GM19328 (cell line): Measurements from ENCODE around the gene PRR5.
"Not testable (repeated sequence)": the region's sequence is repeated elsewhere in the genome, so short reads cannot be mapped to it uniquely, and the experiment has no call there.

Experiments used
- ATAC-seq: cut with Tn5 transposase; IDR thresholded peaks from one replicate; pipeline ENCODE4 v1.9.1; 2021; ENCODE audit warnings: mild to moderate bottlenecking, moderate library complexity; ENCODE audit not compliant: unreplicated experiment

The PRR5 gene

DNA sequence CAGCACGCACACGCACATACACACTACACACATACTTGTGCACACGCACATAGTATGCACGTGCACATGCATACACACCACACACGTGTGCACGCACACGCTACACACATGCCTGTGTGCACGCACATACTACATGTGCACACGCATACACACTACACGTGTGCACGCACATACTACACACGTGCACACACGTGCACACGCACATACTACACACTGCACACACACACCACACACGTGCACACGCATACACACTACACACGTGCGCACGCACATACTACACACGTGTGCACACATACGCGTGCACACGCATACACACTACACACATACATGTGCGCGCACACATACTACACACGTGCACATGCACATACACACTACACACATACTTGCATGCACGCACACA is 30.7 kb downstream of the PRR5 start:
- ATAC-seq = no peak

DNA sequence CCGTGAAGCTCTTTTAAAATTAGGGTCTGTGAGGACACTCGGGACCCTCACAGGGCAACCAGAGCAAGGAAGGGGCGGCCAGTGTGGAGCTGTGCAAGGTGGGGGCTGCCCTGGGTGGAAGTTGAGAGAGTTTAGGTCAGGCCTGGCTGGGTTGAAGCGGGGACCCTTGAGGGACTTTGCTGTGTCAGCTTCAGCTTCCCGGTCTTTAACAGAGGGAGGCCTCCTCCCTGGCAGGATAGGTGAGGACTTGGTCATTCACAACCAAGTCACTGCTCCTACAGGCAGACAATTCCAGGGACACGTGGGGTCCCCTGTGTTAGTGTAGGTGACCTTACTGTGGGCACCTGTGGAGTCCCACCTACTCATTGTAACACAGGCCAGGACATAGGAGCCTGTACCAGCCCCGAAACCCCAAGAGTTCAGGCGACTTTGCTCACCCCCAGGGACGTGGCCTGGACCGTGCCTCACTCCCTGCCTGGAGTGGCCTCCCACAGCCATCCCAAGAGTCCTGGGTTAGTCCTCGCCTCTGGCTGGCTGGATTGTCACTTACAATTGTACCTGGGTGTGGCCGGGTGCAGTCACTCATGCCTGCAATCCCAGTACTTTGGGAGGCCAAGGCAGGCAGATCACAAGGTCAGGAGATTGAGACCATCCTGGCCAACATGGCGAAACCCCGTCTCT is 31.6 kb downstream of the PRR5 start:
- ATAC-seq = no peak

DNA sequence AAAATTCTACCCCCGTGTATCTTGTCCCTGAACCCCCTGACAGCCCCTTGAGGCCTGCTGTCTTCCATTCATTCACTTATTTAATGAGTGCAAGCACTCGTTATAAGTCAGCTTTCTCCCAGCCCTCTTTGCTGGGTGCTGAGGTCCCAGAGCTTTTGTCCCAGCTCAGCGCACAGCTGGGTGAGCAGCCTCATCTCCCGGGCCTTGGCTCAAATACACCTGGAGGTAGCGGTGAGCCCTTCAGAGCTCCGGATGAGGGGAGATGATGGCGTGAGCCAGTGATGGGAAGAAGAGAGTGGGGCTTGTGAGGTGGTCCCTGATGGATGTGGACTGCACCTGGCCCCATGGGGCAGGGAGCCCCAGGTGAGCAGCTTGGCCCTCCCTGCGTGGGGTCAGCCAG is 32.3 kb downstream of the PRR5 start:
- no peak for ATAC-seq

DNA sequence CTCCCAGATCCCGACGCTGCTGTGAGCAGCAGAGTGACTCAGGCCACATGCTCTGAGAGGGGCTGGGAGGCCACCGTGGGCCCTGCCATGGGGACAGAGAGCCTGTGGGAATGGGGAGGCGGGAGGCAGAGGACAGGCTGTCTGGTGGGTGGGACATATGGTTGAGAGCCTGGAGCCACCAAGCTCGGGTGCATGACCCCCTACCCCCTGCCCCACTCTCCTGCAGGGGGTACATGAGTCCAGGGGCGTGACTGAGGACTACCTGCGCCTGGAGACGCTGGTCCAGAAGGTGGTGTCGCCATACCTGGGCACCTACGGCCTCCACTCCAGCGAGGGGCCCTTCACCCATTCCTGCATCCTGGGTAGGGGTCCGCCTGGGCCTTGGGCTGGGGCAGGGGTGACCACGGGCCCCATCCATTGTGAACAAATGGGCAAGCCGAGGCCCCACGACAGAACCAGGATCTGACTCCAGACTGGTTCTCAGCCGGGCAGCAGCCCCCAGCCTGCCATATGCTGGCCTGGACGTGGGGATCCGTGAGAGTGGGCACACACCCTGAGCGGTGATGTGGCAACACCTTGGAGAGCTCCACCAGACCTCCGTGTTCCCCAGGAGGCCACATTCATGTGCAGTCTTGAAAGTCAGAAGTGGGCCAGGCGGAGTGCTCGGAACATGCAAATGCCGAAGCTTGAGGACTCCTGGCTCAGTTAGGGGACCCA is 33.0 kb downstream of the PRR5 start:
- ATAC-seq = no peak

DNA sequence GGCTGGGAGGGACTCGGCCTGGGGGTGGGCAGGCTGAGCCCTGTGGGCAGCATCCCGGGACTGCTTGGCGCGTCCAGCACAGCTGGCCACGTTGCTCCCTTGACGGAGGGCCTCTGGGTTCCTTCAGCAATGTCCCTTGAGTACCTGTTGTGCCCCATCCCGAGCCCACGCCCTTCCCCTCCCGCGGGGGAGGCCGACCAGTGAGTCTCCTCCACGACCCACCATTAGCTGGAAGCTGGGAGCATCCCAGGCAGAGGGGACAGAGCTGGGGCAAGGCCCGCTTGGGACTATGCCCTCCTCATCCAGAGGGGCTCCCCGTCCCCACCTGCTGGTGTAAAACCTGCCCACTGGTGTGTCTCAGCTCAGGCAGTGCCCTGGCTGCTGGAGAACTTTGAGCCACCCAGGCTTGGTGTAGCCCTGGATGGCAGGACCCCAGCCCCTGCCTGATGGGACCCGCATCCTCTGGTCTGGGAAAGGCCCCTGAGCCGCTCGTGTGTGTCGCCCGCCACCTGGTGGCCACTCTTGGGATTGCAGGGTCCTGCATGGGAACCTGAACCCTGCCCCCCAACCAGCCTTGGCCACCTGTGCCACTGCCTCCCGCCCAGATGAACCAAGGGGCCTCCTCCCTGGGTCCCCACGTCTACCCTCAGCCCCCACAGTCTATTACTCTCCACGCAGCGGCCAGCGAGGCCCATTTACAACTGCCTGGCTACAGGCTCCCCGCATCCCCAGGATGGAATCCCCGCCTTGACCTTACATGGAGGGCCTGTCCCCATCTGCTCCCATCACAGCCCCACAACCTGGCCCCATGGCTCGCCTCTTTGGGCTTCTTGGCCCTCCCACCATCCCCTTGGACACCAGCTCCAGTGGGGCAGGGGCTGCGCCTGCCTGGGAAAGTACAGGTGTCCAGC is 33.8 kb downstream of the PRR5 start:
- ATAC-seq = no peak

DNA sequence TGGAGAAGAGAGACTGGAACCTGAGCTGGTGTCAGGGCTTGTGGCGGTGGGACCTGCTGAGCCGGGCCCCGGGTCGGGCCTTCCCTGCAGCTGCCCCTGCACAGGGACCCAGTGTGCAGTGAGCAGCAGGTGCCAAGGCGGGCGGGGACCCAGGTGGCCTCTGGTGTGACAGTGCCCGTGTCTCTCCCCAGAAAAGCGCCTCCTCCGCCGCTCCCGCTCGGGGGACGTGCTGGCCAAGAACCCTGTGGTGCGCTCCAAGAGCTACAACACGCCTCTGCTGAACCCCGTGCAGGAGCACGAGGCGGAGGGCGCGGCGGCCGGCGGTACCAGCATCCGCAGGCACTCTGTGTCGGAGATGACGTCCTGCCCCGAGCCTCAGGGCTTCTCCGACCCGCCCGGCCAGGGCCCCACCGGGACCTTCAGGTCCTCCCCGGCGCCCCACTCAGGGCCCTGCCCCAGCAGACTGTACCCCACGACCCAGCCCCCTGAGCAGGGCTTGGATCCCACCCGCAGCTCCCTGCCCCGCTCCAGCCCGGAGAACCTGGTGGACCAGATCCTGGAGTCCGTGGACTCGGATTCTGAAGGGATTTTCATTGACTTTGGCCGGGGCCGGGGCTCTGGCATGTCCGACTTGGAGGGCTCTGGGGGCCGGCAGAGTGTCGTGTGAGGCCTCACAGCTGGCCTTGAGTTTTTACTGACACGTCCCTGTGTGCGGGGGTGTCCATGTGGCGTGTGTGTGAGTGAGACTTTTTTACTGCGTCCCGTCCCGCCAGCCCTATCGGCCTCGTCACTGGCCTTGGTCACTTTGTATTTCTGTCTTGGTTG is 34.8 kb downstream of the PRR5 start:
- no peak for ATAC-seq

DNA sequence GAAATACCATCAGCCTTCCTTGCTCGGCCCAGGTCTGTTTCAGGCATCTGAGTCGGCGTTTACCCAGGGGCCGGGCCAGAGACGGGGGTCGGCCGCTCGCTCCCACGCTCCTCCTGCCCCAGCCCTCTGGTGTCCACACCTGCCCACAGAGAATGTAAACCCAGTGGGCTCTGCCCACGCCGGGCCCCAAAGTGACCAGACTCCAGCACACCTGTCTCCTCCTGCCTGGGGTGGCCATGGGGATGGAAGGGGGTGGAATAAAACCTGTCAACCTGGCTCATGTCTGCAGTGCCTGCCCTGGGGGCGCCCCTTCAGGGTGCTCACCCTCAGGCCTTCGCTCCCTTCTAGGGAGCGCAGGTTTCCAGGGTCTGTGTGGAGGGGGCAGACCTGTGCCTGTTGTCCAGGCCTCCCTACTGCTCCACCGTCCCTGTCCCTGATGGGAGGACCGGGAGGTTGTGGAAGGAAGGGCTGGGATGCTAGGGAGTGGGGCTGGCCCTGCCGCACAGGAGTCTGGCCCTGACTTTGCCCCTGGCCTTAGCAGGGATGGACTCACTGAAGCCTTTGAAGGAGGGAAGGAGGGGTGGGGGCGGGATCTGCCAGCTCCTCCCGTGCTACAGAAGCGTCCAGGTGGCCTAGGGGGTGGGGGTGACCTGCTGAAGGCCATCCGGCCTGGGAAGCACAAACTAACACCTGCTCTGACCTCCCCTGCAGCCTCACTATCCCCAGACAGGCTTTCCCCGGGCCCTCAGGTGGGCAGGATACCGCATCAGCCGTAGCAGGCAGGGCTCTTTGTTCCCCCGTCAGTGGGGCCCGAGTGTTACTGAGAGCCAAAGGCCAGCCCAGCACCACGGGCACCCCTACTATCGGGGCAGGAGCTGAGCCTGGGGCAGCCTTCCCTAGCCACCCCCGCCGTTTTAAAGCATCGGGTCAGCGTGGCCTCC is 35.7 kb downstream of the PRR5 start:
- ATAC-seq = no peak

DNA sequence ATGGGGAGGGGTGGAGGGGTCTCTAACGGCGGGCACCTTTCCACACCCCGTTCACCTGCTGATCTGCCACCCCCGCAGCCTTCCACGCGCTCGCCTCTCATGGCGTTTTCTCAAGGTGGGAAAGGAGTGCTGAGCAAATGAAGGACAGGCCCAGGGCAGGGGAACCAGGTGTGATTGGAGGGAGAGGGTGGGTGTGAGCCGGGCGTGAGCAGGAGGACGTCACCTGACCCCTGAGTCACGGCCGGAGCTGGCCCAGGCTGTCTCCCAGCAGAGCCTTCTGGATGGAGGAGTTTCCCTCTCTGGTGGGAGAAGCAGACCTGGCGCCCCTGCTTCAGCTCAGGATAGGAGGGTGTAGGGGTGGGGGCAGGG is 36.3 kb downstream of the PRR5 start:
- no peak for ATAC-seq

DNA sequence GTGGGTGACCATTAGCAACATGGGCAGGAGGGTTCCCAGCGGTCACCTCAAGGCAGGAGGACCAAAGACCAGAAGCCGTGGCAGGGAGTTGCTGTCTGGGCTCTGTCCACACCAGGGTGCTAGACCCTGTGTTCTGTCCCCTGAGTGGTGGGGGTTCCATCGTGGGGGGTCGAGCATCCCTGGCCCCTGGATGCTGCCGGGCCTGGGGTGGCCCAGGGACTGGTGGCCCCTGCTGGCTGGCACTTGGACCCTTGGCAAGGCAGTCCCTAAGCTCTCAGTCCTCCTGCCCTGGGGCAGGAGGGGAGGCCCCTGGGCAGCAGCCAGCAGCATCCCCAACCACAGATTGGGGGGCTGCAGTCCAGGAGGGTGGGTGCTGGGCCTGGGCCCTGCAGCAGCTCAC is 37.0 kb downstream of the PRR5 start:
- no peak for ATAC-seq

DNA sequence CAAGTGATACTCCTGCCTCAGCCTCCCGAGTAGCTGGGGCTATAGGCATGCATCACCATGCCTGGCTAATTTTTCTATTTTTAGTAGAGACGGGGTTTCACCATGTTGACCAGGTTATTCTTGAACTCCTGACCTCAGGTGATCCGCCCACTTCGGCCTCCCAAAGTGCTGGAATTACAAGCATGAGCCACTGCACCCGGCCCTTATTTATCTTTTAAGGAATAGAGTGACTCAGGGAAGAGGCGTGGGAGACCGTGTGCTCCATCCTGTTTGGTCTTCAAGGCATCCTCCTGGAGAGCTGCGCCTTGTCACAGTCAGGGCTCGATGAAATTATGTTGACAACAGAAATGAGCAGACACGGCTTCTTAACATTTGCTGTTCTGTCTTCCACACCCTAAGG is 37.7 kb downstream of the PRR5 start:
- not testable (repeated sequence) for ATAC-seq

DNA sequence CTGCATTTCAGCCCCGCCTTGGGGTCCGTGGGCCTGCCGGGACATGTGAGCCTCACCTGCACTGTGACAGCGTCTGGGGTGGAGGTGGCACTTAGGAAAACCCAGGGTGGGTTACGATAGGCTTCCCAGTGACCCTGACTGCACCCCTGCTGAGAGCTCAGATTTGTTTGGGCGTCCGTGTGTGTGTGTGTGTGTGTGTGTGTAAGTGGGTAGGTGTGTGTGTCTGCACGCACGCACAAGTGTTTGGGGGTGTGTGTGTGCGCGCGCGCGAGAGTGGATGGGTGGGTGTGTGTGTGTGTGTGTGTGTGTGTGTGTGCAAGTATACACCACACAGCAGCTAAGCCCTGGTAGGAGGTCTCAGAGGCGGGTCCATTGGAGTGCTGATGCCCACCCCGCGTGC is 38.3 kb downstream of the PRR5 start:
- ATAC-seq = no peak

DNA sequence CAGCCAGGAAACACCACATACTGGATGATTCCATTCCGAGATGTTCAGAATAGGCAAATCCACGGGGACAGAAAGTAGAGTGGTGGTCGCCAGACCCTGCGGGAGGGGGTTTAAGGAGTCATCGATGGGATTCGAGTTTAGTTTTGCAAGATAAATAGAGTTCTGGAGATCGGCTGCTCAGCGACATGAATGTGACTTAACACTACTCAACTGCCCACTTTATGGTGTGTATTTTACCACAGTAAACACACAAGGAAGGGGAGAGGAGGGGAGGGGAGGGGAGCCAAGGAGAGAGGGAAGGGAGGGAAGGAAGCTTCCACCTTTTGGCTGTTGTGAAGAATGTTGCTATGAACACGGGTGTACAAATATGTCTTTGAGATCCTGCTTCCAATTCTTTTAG is 39.9 kb downstream of the PRR5 start:
- no peak for ATAC-seq

DNA sequence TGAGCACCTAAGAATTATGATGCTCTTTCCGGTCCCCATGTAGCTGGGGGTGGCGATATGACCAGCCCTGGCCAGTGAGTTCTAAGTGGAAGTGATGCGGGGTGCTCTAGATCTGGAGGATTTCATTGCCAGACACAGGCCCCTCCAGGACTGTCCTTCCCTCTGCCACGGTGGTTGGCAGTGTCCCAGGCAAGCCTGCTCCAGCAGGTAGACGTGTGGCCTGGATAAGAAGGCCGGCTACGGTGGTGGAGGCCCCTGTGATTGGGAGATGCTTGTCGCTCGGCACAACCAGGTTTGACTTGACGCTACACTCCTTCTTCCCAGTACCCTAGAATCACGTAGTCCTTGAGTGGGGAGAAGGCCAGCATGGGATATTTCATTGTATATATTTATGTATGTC is 41.2 kb downstream of the PRR5 start:
- ATAC-seq = no peak

DNA sequence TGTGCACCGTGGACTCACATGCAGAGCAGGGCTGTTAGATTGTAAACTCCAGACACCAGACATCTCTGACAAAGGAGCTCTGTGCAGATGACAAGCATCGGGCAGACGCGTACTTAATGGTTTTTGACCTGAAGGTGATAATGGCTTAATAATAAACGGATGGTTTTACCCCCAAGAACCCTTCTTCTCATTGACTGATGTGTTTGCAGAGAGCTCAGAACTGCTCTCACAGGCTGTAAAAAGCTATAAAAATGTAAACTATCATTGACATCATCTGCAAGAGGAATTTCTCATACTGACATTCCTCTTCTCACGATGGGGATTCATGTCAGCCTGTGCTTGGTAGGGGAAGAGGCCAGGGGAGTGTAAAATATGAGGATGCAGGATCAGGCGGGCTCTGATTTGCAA is 41.8 kb downstream of the PRR5 start:
- no peak for ATAC-seq

DNA sequence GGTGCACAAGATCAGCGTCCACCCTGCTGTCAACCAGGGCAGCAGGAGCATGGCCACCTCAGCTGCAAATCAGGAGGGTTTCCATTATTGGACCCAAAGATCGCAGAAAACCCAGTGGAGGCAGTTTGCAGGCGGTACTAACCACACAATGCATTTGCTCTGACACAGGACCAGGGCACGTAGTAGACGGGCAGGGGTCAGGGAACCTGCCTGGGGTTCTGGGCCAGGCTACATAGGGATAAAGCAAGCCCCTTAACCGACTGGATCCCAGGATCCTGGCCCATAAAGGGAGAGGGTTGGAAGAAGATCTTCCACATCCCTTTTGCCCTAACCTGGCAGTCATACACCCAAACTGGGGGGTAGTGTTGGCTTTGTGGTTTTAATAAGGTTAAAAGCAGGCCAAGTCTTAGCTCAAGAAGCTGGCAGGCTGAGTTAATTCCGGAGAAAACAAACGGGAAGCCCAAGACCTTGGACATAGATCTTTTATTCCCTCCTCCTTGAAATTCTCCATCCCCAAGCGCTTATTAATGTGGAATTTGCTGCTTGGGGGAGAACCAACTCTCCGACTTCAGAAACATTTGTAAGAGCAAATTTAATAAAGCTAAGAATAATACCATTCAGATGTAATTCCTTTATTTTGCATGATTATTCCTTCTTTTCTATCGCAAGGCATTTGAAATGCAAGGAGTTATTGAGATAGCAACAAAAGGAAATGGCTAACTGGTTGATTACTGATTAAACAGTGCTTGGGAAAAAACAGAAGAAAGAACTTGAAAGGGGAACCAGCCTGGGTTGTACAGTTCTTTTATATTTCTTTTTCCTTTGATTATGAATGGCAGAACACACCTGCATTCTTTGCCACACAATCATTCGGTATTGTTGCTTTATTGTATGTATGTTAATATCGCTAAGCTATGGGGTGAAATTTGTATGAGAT is 44.1 kb downstream of the PRR5 start:
- no peak for ATAC-seq

DNA sequence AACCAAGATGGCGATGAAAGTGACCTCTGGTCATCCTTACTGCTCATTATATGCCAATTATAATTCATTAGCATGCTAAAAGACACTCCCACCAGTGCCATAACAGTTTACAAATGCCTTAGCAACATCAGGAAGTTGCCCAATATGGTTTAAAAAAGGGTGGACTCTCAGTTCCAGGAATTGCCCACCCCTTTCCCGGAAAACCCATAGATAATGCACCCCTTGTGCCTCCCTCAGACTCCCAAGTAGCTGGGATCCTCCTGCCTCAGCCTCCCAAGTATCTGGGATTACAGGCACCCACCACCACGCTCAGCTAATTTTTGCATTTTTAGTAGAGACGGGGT is 45.8 kb downstream of the PRR5 start:
- ATAC-seq = not testable (repeated sequence)

DNA sequence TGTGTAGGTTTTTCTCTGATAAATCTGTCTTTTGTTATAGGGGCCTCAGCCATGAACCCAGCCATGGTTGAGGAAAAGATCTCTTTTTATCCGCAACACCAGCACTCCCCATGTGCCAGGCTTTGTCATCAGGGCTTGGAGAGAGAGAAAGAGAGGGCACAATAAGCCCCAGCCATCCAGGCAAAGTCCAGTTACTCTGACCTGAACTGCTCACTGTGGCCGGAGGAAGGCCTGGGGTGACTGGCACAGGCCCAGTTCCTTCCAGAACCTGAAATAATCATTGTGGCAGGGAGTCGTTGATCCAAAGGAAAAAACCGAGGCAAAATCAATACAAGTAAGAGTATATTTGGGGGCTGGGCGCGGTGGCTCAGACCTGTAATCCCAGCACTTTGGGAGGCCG is 46.5 kb downstream of the PRR5 start:
- ATAC-seq = no peak

DNA sequence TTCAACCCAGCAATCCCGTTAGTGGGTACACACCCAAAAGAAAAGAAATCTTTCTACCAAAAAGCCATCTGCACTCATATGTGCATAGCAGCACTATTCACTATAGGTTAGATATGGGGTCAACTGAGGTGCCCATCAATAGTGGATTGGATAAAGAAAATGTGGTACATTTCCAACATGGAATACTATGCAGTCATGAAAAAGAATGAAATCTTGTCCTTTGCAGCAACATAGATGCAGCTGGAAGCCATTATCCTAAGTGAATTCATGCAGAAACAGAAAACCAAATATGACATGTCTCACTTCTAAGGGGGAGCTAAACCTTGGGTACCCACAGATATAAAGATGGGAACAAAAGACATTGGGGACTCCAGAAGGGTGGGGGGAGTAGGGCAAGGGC is 48.5 kb downstream of the PRR5 start:
- ATAC-seq = no peak
